Neural progenitor cell (in vitro differentiated cells): Measurements from ENCODE around the gene FHL2. TPM values are rescaled to one million over a fixed set of nuclear protein-coding genes. Genes with fewer than 3 reads are reported as not detected.

Experiments used
- DNase-seq: peaks from one replicate; pipeline ENCODE4 v3.0.0-alpha.2; 2016; ENCODE audit warnings: low spot score
- H2AFZ ChIP-seq: fragments of 200-600 bp; sonication (generic); replicated peaks from 2 replicates; pipeline ENCODE4 v1.6.1; 2016; ENCODE audit warnings: antibody characterized with exemption
- H3F3A ChIP-seq: fragments of 200-600 bp; sonication (generic); 2 replicates; pipeline ENCODE4 v1.6.1; 2016; ENCODE audit warnings: antibody characterized with exemption, low read depth
- H3K27ac ChIP-seq: fragments of 200-600 bp; sonication (generic); 2 replicates; pipeline ENCODE4 v1.5.1; 2016; ENCODE audit warnings: mild to moderate bottlenecking
- H3K27me3 ChIP-seq: fragments of 200-600 bp; sonication (generic); 2 replicates; pipeline ENCODE4 v1.6.1; 2016; ENCODE audit warnings: mild to moderate bottlenecking, moderate library complexity
- H3K36me3 ChIP-seq: fragments of 200-600 bp; sonication (generic); 2 replicates; pipeline ENCODE4 v1.5.1; 2016
- H3K4me1 ChIP-seq: fragments of 200-600 bp; sonication (generic); 2 replicates; pipeline ENCODE4 v1.6.1; 2016; ENCODE audit warnings: mixed run types
- H3K4me2 ChIP-seq: fragments of 200-600 bp; sonication (generic); 2 replicates; pipeline ENCODE4 v1.6.1; 2016
- H3K4me3 ChIP-seq: fragments of 200-600 bp; sonication (generic); 2 replicates; pipeline ENCODE4 v1.5.1; 2016
- H3K79me2 ChIP-seq: fragments of 200-600 bp; sonication (generic); 2 replicates; pipeline ENCODE4 v1.6.1; 2016; ENCODE audit warnings: low read depth
- H3K9ac ChIP-seq: fragments of 200-600 bp; sonication (generic); 2 replicates; pipeline ENCODE4 v1.6.1; 2016
- H3K9me3 ChIP-seq: fragments of 200-600 bp; sonication (generic); 2 replicates; pipeline ENCODE4 v1.5.1; 2016; ENCODE audit warnings: low read depth
- H4K20me1 ChIP-seq: fragments of 200-600 bp; sonication (generic); 2 replicates; pipeline ENCODE4 v1.6.1; 2016; ENCODE audit warnings: low read depth
- H3K27ac Mint-ChIP-seq: 3 replicates; pipeline ENCODE4 v1.8.0; 2021; ENCODE audit warnings: mixed read lengths
- H3K27me3 Mint-ChIP-seq: 2 replicates; pipeline ENCODE4 v1.8.0; 2022; ENCODE audit warnings: low read depth, mild to moderate bottlenecking, inconsistent platforms, moderate library complexity, mixed read lengths; ENCODE audit not compliant: insufficient read depth
- H3K36me3 Mint-ChIP-seq: 3 replicates; pipeline ENCODE4 v1.8.0; 2021; ENCODE audit warnings: mixed read lengths
- H3K4me1 Mint-ChIP-seq: 3 replicates; pipeline ENCODE4 v1.8.0; 2021; ENCODE audit warnings: mixed read lengths
- H3K4me3 Mint-ChIP-seq: 3 replicates; pipeline ENCODE4 v1.8.0; 2021; ENCODE audit warnings: mild to moderate bottlenecking, moderate library complexity, mixed read lengths
- H3K9me3 Mint-ChIP-seq: 3 replicates; pipeline ENCODE4 v1.8.0; 2020; ENCODE audit warnings: mixed read lengths
- EZH2 ChIP-seq: fragments of 200-600 bp; sonication (generic); IDR thresholded peaks from 2 replicates; pipeline ENCODE4 v1.6.1; 2017; ENCODE audit warnings: antibody characterized with exemption, mild to moderate bottlenecking, moderate library complexity
- EZH2phosphoT487 ChIP-seq: fragments of 200-600 bp; sonication (generic); IDR thresholded peaks from 2 replicates; pipeline ENCODE4 v1.6.1; 2017; ENCODE audit warnings: antibody characterized with exemption
- total RNA-seq: library from RNA; depleted of rRNA; stranded (reverse); fragments of >200 nt; gene quantifications from 2 replicates; pipeline ENCODE4 v1.2.3, GENCODE V29; 2015; ENCODE audit warnings: low replicate concordance
- TF ChIP-seq, protein P1 (sequence below): fragments of 200-600 bp; sonication (generic); IDR thresholded peaks from 2 replicates; pipeline ENCODE4 v1.5.1; 2017; ENCODE audit warnings: antibody characterized with exemption, mild to moderate bottlenecking

Gene FHL2
- total RNA-seq, 1 donor from 2014 or later: 17.8 TPM

DNA sequence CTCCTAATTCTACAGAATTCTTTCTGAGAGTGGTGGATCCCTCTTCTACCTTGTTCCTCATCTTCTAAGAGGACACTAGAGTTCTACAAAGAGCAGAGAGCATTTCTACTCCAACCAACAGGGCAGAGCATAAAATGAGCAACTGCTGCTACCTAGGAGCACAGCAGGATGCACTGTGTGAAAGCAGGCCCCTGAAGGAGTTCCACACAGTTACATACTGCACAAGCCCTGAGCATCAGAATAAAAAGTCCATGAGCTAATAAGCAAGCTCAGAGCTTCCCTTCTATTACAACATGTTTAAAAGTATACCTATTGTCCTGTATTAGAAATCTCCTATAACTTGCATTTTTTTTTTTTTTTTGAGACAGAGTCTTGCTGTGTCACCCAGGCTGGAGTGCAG, 8.4 kb downstream of the FHL2 start:
- Mint-ChIP-seq H3K4me1 (peaks cover 7% of the 10 kb centered on the region), H3K36me3 (peaks cover 34% of the 10 kb centered on the region), H3K9me3 (no peaks in the 10 kb centered on the region), H3K27ac (no peak overlapping the region), H3K27me3 (peaks cover 3% of the 10 kb centered on the region), H3K4me3 (no peak overlapping the region)
- DNase-seq: no peak
- no peaks in the 10 kb centered on the region for H4K20me1 ChIP-seq
- H3K79me2 ChIP-seq: peaks cover 6% of the 10 kb centered on the region
- no peaks in the 10 kb centered on the region for H3K27me3 ChIP-seq
- H3K9ac ChIP-seq: no peak overlapping the region
- H3K9me3 ChIP-seq: no peaks in the 10 kb centered on the region
- H2AFZ ChIP-seq: no peak overlapping the region
- no peaks in the 10 kb centered on the region for H3F3A ChIP-seq
- TF ChIP-seq, protein P1, sequence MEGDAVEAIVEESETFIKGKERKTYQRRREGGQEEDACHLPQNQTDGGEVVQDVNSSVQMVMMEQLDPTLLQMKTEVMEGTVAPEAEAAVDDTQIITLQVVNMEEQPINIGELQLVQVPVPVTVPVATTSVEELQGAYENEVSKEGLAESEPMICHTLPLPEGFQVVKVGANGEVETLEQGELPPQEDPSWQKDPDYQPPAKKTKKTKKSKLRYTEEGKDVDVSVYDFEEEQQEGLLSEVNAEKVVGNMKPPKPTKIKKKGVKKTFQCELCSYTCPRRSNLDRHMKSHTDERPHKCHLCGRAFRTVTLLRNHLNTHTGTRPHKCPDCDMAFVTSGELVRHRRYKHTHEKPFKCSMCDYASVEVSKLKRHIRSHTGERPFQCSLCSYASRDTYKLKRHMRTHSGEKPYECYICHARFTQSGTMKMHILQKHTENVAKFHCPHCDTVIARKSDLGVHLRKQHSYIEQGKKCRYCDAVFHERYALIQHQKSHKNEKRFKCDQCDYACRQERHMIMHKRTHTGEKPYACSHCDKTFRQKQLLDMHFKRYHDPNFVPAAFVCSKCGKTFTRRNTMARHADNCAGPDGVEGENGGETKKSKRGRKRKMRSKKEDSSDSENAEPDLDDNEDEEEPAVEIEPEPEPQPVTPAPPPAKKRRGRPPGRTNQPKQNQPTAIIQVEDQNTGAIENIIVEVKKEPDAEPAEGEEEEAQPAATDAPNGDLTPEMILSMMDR: no peak
- TF ChIP-seq EZH2 (no peak), EZH2phosphoT487 (no peak)
- no peak overlapping the region for H3K27ac ChIP-seq
- H3K4me1 ChIP-seq: no peaks in the 10 kb centered on the region
- H3K4me3 ChIP-seq: no peak overlapping the region
- H3K36me3 ChIP-seq: no peaks in the 10 kb centered on the region
- H3K4me2 ChIP-seq: no peak overlapping the region

DNA sequence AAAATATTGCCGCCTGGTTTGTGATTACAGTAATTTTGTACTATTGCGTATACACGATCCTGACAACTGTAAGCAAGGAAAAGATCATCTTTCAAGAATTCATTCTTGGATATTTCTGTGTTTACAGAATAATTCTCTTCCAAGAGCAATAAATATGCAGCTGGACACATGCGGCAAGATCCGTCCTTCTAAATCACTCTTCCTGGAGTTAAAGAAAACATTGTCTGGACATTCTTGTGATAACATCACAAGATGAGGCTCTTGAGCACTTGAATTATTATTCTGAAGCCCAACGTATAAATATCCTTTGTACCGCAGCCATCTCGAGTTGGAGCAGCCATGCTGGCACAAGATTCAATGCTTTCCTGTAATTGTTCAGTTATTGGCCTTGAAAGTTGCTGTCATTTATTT, 9.9 kb downstream of the FHL2 start:
- Histone ChIP-seq H3K27me3 (no peaks in the 10 kb centered on the region), H3K4me3 (no peak overlapping the region), H3K4me2 (no peak overlapping the region), H3K9ac (no peak overlapping the region), H3K79me2 (no peaks in the 10 kb centered on the region), H3K27ac (no peak overlapping the region), H3K36me3 (no peaks in the 10 kb centered on the region), H2AFZ (no peak overlapping the region), H3F3A (no peaks in the 10 kb centered on the region), H3K4me1 (no peaks in the 10 kb centered on the region), H4K20me1 (no peaks in the 10 kb centered on the region), H3K9me3 (no peaks in the 10 kb centered on the region)
- H3K9me3 Mint-ChIP-seq: no peaks in the 10 kb centered on the region
- TF ChIP-seq, protein P1: no peak
- no peak for TF ChIP-seq EZH2
- TF ChIP-seq EZH2phosphoT487: no peak
- no peak overlapping the region for H3K4me3 Mint-ChIP-seq
- H3K4me1 Mint-ChIP-seq: no peaks in the 10 kb centered on the region
- no peak overlapping the region for H3K27ac Mint-ChIP-seq
- DNase-seq: no peak
- peaks cover 34% of the 10 kb centered on the region for H3K36me3 Mint-ChIP-seq
- H3K27me3 Mint-ChIP-seq: peaks cover 3% of the 10 kb centered on the region

DNA sequence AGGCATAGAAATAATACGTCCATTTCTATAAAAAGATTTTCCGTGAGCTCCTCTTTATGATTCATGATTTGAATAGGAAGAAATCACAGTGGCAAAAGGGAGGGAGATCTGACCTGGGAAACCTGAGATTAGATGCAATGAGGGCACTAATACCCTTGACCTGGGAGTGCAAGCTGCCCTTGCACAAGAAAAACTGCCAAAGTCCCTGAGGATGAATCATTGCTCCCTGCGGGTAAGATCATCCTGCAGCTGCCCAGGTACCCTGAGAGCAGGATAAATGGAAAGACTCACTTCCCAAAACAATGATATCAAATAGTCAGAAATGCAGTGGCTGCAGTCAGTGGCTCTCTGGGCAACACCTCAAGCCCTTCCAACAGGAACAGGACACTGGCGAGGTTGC, 11.6 kb downstream of the FHL2 start:
- no peak overlapping the region for H3K4me2 ChIP-seq
- no peak for DNase-seq
- no peaks in the 10 kb centered on the region for H3K79me2 ChIP-seq
- H3K9me3 ChIP-seq: no peaks in the 10 kb centered on the region
- H3K9me3 Mint-ChIP-seq: no peaks in the 10 kb centered on the region
- H3F3A ChIP-seq: no peaks in the 10 kb centered on the region
- H3K27ac Mint-ChIP-seq: no peak overlapping the region
- H3K4me1 Mint-ChIP-seq: no peaks in the 10 kb centered on the region
- no peak overlapping the region for H3K4me3 Mint-ChIP-seq
- H3K27me3 ChIP-seq: no peaks in the 10 kb centered on the region
- no peaks in the 10 kb centered on the region for H3K36me3 ChIP-seq
- peaks cover 31% of the 10 kb centered on the region for H3K36me3 Mint-ChIP-seq
- no peaks in the 10 kb centered on the region for H3K4me1 ChIP-seq
- TF ChIP-seq EZH2: no peak
- no peak for TF ChIP-seq EZH2phosphoT487
- TF ChIP-seq, protein P1: no peak
- no peaks in the 10 kb centered on the region for H4K20me1 ChIP-seq
- H3K27ac ChIP-seq: no peak overlapping the region
- no peak overlapping the region for H2AFZ ChIP-seq
- H3K9ac ChIP-seq: no peak overlapping the region
- no peak overlapping the region for H3K4me3 ChIP-seq
- H3K27me3 Mint-ChIP-seq: peaks cover 2% of the 10 kb centered on the region
